HG03095 (cell line): ENCODE data around the gene METRNL.

ENCODE experiments used
- ATAC-seq: cut with Tn5 transposase; IDR thresholded peaks from one replicate; pipeline ENCODE4 v1.9.1; 2021; ENCODE audit warnings: moderate library complexity; ENCODE audit not compliant: unreplicated experiment

The METRNL gene

DNA sequence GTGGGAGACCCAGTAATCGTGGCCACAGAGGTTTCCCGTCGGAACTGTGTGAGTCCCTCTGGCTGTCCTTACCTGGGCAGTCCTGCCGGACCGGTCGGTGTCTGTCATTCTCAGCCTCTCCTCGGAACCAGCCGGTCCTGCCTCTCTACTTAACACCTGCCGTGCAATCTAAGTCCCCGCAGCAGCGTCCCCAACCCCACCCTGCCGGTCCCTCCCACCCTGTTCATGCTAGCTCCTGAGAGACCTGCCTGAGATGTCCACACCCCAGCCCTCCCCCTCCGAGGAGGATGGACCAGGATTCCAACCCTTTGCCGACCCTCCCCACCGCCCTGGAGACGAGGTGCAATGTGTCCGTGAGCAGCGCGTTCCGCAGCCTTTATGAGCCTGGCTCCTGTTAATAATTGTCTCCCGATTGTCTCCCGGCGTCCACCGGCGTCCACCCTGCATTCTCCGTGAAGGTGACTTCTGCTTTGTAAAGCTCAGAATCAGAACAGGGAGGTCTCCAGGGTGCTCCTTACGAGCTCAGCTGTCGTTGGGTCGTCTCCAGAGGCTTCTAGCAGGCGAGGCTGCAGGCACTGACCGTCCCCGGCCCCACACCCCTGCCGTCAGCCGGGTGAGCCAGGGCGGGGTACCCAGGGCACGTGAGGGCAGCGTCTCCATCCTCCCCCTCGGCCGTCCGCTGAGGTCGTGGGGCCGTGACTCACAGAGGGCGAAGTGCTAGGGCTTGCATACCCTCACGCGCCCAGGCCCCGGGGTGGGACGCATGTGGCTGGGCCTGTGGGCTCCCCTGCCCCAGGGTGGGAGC lies 10.1 kb downstream of the METRNL start:
- no peak for ATAC-seq

DNA sequence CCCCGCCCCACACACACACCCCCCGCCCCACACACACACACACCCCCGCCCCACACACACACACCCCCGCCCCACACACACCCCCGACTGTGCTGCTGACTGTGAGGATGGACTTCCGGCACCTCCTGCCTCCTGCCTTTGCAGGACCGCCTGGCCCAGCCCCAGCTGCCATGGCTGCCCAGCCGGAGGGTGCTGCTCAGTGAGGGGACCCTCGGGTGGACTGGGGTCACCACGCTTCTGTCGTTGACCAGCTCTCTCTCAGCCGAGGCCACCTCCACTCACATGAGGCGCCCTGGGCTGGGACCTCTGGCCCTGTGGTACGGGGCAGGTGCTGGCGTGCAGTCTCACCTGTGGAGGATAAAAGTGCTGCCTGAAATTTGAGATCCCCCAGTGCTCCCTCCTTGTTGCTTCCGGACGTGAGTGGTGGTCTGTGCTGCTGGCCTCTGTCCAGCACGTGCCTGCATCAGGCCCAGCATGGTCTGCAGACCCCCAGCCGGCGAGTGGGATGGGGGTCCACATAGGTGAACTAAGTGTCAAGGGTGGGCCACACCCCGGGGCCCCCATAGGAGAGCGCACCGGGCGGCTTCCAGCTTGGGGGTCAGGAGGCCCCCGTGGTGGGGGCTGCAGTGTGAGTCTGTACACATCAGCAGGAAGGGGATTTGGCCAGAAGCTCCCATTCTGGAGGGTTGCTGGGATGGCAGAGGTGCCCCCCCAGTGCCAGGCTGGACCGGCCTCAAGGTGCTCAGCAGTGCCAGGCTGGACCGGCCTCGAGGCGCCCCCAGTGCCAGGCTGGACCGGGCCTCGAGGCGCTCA lies 11.2 kb downstream of the METRNL start:
- no peak for ATAC-seq

DNA sequence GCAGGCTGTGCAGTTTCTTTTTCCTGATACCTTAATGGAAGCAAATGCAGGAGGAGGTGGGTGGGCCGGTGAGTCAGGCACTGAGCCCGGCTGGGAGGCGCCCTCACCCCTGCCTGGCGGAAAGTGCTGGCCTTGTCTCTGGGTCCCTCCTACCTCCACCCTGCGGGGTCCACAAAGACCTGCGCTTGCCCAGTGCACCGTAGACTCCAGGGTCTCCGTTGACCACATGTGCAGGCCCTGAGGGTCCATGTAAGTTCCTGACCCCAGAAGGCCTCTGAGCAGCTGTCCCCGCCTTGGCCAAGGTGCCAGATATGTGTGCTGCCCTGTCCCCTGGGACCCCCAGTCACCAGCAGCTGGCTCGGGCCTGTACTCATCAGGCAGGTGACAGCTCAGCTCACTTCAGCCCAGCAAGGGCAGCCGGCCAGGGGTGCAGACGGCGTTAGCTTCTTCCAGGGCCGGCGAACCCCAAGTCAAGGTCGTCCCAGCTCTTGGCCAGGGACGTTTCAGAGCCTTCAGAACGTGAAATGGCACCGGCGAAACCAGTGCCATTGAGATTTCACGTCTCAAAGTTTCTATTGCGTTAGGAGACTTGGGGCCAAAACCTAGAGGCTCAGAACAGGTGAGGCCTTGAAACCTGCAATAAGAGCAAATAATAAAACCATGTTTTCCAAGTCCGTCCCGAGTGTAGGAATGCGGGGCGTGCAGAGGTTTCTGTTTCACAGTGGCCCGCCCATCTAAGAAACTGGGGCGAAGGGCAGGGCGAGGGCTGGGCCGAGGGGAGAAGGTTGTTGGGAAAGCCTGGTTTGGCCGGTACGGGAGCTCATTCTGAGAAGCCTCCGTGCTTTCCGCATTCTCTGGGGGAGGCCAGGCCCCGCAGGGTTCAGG lies 12.1 kb downstream of the METRNL start:
- no peak for ATAC-seq

DNA sequence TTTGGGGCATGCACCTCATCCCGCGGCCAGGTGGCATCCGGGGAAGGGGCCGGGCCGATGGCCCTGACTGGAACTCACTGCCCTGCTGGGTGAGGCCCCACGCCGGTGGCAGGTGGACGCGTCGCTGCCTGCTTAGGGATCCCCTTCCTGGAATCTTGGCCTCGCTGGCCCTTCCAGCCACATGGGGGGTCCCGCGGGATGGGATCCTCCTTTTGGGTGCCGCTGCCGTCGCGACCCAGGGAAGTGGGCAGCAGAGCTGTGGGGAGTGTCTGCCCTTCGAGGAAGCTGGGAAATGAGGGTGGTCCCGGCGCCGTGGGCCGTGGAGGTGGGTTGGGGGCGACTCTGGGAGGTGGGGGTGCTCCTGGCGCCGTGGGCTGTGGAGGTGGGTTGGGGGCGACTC lies 12.8 kb downstream of the METRNL start:
- no peak for ATAC-seq

DNA sequence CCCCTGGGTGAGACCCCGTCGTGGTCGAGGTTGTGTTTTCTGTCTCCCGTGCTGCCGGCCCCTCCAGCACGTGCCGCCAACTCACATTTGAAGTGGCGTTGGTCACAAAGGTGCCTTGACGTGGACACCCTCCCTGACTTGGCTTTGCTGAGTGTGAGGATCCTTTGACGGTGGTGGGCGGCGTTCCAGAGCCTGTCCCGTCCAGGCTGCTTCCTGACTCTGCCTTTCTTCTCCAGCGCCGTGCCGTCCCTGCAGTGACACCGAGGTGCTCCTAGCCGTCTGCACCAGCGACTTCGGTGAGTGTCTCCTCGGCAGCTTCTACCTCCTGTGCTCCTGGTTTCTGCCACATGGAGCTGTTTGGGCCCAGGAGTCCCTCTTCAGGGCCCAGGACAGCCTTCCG lies 13.5 kb downstream of the METRNL start:
- no peak for ATAC-seq

DNA sequence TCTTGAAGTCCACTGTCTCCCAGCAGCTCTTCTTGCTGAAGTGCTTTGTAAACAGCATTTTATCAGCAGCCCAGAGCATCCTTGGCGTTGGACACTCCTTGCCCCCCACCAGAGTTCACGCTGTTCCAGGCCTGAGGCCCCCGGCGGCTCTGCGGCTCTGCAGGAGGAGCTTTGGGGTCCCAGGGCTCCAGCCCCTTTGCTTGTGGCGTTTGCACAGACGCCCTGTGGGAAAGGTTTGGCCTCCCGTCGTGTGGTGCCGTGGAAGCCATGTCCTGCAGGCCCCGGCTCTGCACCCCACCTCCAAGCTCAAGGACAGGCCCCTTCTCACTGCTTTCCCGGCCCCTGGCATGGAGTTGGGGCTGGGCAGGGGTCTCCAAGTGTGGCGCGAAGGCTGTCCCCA lies 14.1 kb downstream of the METRNL start:
- ATAC-seq: no peak

DNA sequence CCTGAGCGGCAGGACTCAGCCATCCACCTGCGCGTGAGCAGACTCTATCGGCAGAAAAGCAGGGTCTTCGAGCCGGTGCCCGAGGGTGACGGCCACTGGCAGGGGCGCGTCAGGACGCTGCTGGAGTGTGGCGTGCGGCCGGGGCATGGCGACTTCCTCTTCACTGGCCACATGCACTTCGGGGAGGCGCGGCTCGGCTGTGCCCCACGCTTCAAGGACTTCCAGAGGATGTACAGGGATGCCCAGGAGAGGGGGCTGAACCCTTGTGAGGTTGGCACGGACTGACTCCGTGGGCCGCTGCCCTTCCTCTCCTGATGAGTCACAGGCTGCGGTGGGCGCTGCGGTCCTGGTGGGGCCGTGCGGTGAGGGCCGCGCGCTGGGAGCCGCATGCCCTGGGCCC lies 14.9 kb downstream of the METRNL start:
- ATAC-seq: no peak

GRCh38 chr17:83095016-83095415 lies 15.6 kb downstream of the METRNL start:
- ATAC-seq: no peak

- no peak for ATAC-seq
These were observed 17.2 kb downstream of the METRNL start for GRCh38 chr17:83096401-83097224.

- ATAC-seq: no peak
These were observed 18.4 kb downstream of the METRNL start for GRCh38 chr17:83097831-83098230.

- no peak for ATAC-seq
These were observed 19.1 kb downstream of the METRNL start for GRCh38 chr17:83098241-83099085.

GRCh38 chr17:83099086-83099555 lies 19.7 kb downstream of the METRNL start:
- no peak for ATAC-seq

GRCh38 chr17:83099570-83100181 lies 20.3 kb downstream of the METRNL start:
- no peak for ATAC-seq

DNA sequence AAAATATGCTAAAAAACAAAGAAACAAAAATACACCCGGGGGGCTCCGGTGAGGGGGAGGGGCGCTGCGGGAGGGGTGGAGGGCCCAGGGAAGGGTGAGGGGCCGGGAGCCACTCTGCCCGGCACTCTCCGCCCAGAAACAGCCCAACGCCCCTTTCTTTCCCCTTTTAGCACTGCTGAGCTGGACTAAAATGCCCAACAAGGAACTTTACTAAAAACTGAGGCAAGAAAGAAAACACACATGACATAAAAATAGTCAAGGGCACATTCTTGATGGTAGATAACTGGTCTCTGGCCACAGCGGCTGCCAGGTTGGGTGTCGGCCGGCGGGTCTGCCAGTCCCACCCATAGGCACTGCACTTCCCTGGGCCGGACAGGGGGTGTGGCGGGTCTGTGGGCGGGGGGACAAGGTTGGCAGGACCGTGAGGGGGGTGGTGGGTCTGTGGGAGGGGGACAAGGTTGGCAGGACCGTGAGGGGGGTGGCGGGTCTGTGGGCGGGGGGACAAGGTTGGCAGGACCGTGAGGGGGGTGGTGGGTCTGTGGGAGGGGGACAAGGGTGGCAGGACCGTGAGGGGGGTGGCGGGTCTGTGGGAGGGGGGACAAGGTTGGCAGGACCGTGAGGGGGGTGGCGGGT lies 20.9 kb downstream of the METRNL start:
- no peak for ATAC-seq

- no peak for ATAC-seq
These were observed 21.5 kb downstream of the METRNL start for GRCh38 chr17:83100853-83101391.

- ATAC-seq: no peak
These were observed 22.5 kb downstream of the METRNL start for GRCh38 chr17:83101805-83102480.

DNA sequence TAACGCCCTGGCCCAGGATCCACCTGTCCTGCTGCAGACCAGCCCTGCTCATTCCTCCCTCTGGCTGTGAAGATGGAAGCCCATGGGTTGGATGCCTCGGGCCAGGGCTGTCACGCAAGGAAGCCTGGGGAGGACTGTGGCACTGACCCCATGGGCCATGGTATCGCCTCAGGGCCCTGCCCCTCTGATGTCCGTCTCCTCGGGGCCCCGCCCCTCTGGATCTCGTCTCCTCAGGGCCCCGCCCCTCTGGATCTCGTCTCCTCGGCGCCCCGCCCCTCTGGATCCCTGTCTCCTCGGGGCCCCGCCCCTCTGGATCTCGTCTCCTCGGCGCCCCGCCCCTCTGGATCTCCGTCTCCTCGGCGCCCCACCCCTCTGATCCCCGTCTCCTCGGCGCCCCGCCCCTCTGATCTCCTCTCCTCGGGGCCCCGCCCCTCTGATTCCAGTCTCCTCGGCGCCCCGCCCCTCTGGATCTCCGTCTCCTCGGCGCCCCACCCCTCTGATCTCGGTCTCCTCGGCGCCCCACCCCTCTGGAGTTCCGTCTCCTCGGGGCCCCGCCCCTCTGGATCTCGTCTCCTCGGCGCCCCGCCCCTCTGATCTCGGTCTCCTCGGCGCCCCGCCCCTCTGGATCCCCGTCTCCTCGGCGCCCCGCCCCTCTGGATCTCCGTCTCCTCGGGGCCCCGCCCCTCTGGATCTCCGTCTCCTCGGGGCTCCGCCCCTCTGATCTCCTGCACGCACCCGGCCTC lies 24.0 kb downstream of the METRNL start:
- ATAC-seq: no peak
